NCI-H1694 treated with DMSO at 0.1 percent for 48 hours (cell line): ENCODE measurements around the gene ANKZF1.

Experiments
- DNase-seq: peaks from one replicate; lab custom pipeline; 2025; lab: John Stamatoyannopoulos, UW

ANKZF1 gene

GRCh38 chr2:219223831-219224610 is 5.6 kb upstream of the ANKZF1 start:
- DNase-seq: no peak

GRCh38 chr2:219225350-219225749 is 4.3 kb upstream of the ANKZF1 start:
- DNase-seq: no peak

- DNase-seq: no peak
Observed at GRCh38 chr2:219228041-219228910, 1.3 kb upstream of the ANKZF1 start.

- DNase-seq: no peak
Observed at GRCh38 chr2:219228911-219229304, 698 bp upstream of the ANKZF1 start.

GRCh38 chr2:219230059-219230540 is 494 bp downstream of the ANKZF1 start:
- no peak for DNase-seq

DNA sequence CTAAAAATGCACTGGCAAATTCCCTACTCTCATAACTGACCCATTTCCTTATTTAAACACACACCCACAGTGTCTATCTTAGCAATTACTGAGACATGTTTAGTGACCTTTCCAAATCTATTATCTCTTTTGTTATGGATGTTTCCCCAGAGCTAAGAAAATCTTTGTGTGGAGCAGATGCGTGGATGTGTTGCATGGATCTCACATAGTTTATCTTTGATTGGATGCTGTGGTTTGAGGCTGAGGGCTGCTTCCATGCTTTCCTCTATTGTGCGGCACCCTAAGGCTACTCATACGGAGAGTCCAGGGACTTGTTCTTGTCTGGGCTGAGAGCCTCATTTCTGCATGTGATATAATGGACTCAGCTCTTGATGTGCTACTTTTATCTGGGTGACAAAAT is 4.7 kb downstream of the ANKZF1 start:
- no peak for DNase-seq

DNA sequence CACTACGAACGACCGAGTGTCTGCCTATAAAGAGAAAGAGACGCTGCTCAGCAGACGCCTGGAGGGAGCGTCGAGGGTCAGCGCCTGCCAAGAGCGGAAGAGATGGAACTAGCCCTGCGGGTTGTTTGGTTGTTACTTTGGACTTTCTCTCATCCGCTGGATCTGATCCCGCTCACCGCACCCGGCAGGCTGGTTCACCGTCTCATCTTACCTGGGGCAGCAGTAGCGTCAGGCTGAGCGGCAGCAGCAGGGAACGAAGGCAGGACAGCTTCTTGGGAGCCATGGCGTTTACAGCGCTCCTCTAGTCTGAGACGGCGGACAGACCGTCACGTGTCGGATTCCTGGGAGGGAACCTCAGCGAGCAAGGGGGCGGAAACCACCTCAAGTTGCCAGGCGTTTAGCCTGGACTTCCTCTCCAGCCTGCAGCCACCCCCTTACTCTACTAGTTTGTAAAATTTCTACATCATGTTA is 13.7 kb downstream of the ANKZF1 start:
- DNase-seq: no peak

DNA sequence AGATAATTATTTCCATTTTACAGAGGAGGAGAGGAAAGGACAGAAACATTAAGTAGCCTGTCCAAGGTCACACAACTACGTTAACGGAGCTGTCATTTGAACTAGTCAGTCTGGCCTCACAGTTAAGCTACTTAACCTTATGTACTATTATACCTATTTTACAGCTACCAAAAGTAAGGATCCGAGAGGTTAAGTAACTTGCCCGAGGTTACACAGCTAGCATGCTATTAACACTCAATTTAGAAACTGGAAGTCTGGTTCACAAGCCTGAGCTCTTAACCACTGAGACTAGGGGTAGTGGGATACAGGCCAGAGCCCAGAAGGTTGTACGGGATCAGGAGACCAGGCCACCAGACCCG is 15.2 kb downstream of the ANKZF1 start:
- DNase-seq: no peak

DNA sequence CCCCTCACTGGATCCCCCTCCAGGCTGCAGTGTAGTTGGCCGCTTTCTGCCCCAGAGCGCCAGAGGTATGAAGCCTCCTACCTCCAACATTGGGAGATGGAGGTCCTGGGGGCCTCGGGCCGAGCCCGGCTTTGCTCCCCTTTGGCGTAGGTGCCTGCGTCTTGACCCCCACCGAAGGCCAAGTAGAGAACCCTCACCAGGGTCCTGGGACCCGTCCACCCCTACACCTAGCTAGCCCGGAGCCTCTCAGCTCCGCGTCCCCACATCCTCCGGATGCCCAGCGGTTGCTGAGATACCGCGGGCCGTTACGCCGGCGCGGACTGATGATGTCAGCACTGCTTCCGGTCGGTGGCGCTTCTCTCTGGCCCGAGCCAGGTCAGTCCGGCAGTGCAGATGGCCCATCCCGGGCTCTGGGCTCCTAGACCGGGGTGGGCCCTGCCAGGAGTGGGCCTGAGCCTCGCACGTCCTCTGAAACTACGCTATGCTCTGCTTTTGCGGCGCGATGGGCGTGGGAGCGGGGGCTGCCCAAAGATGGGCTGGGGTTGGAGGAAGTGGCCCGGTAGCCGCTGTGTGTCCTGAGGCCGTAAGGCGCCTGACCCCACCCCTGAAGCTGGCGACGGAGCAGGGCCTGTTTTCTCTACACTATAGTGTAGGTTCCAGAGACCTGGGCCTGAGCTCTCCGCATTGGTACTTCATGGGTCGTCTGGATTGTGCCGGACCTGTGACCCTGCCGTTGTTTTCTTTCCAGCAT is 15.7 kb downstream of the ANKZF1 start, which contains the start of the genes GLB1L and STK16:
TSS of gene GLB1L (minus strand) at position 297 of the 751 bp plus-strand sequence. CDS start 1,871 bp downstream, outside the sequence.
TSS of gene STK16 (plus strand) at position 332 of the 751 bp plus-strand sequence. CDS start 521 bp downstream, outside the sequence.
- no peak for DNase-seq

DNA sequence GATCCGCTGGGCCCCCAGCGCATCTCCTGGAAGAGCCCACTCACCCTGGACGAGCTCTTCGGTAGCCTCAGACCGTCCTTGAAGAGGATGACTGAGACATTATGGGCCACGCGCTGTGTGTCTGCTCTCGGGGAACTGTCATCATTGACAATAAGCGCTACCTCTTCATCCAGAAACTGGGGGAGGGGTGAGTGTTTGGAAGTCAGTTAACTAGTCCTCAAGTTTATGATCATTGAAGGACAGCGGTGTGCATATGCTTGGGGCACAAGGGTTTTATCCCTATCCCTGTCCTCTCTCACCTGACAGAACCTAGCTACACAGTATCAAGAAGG is 16.3 kb downstream of the ANKZF1 start:
- DNase-seq: no peak

DNA sequence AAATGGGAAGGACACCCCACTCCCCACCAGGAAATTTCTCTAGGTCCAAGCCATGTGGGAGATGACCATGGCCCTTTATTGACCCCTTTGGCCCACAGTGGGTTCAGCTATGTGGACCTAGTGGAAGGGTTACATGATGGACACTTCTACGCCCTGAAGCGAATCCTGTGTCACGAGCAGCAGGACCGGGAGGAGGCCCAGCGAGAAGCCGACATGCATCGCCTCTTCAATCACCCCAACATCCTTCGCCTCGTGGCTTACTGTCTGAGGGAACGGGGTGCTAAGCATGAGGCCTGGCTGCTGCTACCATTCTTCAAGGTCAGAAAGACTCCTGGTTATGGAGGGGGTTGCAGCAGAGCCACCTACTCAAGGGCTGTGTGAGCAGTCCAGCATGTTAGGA is 17.0 kb downstream of the ANKZF1 start:
- DNase-seq: no peak

DNA sequence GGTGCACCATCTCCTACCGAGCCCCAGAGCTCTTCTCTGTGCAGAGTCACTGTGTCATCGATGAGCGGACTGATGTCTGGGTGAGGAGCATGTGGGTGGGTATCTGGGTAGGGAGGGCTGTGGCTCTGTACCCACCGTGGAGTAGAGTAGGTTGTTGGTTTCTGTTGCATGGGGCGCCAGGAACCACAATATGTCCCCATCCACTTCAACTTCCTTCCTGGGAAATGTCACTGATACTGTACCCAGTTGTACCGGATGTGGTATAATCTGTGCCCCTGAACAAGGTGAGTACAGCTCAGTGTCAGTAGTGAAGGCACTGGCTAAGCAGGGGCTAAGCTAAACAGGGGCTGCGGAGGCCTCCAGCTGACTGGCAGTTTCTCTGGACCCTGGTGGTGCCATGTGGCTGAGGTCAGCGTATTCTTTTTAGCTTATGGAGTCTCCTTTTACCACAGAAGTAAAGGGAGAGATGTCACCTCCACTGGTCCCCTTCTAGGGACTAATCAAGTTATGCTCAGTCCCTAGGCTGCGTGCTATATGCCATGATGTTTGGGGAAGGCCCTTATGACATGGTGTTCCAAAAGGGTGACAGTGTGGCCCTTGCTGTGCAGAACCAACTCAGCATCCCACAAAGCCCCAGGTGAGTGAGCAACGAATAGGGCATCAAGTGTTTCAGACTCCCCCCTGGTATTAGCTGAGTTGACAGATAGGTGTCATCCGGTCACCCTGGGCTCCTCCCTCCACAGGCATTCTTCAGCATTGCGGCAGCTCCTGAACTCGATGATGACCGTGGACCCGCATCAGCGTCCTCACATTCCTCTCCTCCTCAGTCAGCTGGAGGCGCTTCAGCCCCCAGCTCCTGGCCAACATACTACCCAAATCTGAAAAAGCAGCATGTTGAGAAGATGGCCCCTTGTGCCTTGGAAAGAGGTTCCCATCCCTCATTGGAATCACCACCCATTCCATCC is 18.4 kb downstream of the ANKZF1 start:
- DNase-seq: no peak

DNA sequence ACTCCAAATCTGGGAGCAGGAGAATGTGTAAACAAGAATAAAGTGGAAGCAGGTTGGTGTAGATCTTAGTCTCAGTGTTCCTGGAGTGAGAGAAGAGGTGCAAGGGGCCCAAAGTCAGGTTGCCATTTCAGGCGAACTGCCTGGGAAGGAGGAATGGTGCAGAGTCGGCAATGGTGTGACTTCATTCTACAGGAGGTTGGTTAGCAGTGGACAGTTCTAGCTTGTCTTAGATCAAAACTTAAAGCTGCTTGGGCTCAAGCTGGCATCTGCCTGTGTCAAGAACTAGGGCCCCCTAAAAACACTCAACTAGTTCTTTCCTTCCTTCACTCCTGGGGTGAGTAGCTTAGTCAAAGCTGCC is 19.2 kb downstream of the ANKZF1 start:
- DNase-seq: no peak

GRCh38 chr2:219249203-219249980 is 19.8 kb downstream of the ANKZF1 start:
- peak; percentile 96 for DNase-seq

DNA sequence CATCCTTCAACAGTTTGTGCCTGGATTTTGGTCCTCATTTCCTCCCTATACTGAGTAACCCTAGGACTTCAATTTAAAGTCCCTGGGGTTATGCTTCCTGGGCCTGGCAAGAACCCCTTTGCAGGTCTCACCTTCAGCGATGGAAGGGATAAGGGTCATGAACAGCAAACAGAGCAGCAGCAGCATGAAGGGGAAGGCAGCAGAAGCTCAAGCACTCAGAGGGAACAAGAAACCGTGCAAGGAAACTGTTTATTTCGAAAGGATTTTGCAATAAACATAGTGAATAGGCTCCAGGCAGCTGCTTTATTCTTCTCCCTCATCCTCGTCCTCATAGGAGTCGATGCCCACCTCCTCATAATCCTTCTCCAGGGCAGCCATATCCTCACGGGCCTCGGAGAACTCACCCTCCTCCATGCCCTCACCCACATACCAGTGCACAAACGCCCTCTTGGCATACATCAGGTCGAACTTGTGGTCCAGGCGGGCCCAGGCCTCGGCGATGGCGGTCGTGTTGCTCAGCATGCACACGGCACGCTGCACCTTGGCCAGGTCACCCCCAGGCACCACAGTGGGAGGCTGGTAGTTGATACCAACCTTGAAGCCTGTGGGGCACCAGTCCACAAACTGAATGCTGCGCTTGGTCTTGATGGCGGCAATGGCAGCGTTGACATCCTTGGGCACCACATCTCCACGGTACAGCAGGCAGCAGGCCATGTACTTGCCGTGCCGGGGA is 20.6 kb downstream of the ANKZF1 start:
- DNase-seq: no peak

- no peak for DNase-seq
Observed at GRCh38 chr2:219251656-219252055, 22.1 kb downstream of the ANKZF1 start.

GRCh38 chr2:219252084-219252483 is 22.5 kb downstream of the ANKZF1 start:
- DNase-seq: no peak

DNA sequence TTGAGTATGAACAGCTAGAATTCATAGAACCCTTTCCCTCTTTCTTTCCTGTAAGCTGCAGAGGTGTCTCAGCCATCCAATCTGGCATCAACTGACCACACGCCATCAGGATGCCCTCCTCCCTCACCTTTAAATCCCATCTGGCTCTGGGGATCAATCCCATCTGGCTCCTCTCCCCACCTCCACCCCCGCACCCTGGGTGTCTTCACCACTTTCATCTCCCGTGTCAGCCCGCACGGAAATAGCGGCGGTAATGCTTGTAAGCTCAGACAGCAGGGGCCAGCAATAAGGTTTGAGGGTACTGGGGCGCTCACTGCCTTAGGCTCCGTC is 22.9 kb downstream of the ANKZF1 start:
- DNase-seq: no peak

GRCh38 chr2:219252900-219253752 is 23.5 kb downstream of the ANKZF1 start, which contains the start of gene TUBA4B:
Gene TUBA4B (plus strand): TSS chr2:219253243. CDS start chr2:219253408, 165 bp downstream.
- DNase-seq: peak; percentile 31
